Measurements from ENCODE around the gene NOS1AP. TPM values are rescaled to one million over a fixed set of nuclear protein-coding genes. Genes with fewer than 3 reads are reported as not detected.

The NOS1AP gene
- total RNA-seq, 1 donor from 2014 or later = 0.79 TPM

- Histone ChIP-seq H3K27me3 (ENCODE audit: control insufficient read depth, insufficient read depth, low read length) (no peaks in the 10 kb centered on the region), H3K4me3 (ENCODE audit: low read depth, low read length) (no peak overlapping the region), H3K36me3 (ENCODE audit: control insufficient read depth, insufficient read depth, low read length) (no peaks in the 10 kb centered on the region)
- TF ChIP-seq CTCF (IDR thresholded peaks at IDR 0.05; ENCODE audit: insufficient read depth, low read length, poor library complexity, severe bottlenecking) = no peak
- no peak for DNase-seq (ENCODE audit: low read depth)
Observed at GRCh38 chr1:162236201-162236600, 166.7 kb downstream of the NOS1AP start.

GRCh38 chr1:162236618-162237017 is 167.1 kb downstream of the NOS1AP start:
- no peak for TF ChIP-seq CTCF (IDR thresholded peaks at IDR 0.05; ENCODE audit: insufficient read depth, low read length, poor library complexity, severe bottlenecking)
- no peaks in the 10 kb centered on the region for H3K27me3 ChIP-seq (ENCODE audit: control insufficient read depth, insufficient read depth, low read length)
- DNase-seq (ENCODE audit: low read depth) = no peak
- no peaks in the 10 kb centered on the region for H3K36me3 ChIP-seq (ENCODE audit: control insufficient read depth, insufficient read depth, low read length)
- H3K4me3 ChIP-seq (ENCODE audit: low read depth, low read length) = no peak overlapping the region

DNA sequence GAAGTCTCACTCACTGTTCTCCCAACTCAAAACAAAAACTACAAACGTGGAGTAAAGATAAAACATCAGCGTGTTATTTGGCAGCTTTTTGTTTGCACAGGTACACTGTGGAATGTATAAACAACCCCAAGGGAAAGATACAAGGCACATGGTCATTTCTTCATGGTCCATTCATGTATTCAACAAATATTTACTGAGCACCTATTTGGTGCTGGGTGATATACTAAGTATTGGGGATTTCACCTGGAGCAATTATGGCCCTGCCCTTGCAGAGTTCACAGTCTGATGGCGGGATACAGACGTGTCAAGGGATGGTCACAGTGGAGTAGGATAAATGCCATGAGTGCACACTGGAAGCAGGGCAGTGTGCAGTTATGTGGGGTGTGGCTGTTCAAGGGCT is 171.1 kb downstream of the NOS1AP start:
- no peaks in the 10 kb centered on the region for H3K36me3 ChIP-seq (ENCODE audit: control insufficient read depth, insufficient read depth, low read length)
- no peak overlapping the region for H3K4me3 ChIP-seq (ENCODE audit: low read depth, low read length)
- no peak for TF ChIP-seq CTCF (IDR thresholded peaks at IDR 0.05; ENCODE audit: insufficient read depth, low read length, poor library complexity, severe bottlenecking)
- no peaks in the 10 kb centered on the region for H3K27me3 ChIP-seq (ENCODE audit: control insufficient read depth, insufficient read depth, low read length)
- no peak for DNase-seq (ENCODE audit: low read depth)

GRCh38 chr1:162242804-162243203 is 173.3 kb downstream of the NOS1AP start:
- TF ChIP-seq CTCF (IDR thresholded peaks at IDR 0.05; ENCODE audit: insufficient read depth, low read length, poor library complexity, severe bottlenecking) = no peak
- Histone ChIP-seq H3K27me3 (ENCODE audit: control insufficient read depth, insufficient read depth, low read length) (no peaks in the 10 kb centered on the region), H3K36me3 (ENCODE audit: control insufficient read depth, insufficient read depth, low read length) (no peaks in the 10 kb centered on the region), H3K4me3 (ENCODE audit: low read depth, low read length) (no peak overlapping the region)
- DNase-seq (ENCODE audit: low read depth) = no peak

DNA sequence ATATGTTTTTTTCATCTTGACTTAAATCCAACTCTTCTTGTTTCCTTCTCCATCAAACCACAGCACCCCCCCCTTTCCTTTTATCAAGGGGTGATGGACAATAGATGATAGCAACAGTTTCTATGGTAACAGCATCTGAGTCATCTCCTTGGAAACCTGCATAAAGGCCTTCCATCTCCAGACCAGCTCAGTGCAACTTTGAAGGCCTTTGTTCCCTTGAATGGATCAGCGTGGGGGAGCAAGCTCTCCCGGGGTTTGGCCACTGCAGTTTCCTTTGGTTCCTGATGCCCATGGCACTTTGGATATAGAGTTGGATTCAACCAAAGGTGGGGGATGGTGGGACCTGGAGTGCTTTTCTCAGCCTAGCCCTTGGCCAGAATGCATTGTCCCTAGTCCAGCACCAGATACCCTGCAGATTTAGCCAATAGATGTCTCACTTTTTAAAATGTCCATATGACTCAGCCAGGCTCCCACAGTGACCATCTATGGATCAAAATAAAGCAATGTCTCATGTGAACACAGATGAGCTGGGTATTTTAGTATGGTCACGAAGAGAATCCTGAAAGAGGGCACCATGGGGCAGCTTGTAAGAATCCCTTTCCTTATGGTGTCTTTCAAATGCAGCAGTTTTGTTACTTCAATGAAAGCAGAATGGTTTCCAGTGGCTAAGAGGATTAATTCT is 179.5 kb downstream of the NOS1AP start:
- TF ChIP-seq CTCF (IDR thresholded peaks at IDR 0.05; ENCODE audit: insufficient read depth, low read length, poor library complexity, severe bottlenecking) = no peak
- Histone ChIP-seq H3K4me3 (ENCODE audit: low read depth, low read length) (no peak overlapping the region), H3K27me3 (ENCODE audit: control insufficient read depth, insufficient read depth, low read length) (no peaks in the 10 kb centered on the region), H3K36me3 (ENCODE audit: control insufficient read depth, insufficient read depth, low read length) (no peaks in the 10 kb centered on the region)
- no peak for DNase-seq (ENCODE audit: low read depth)

Data from kidney epithelial cell (primary cell).